Activated naive CD8-positive, alpha-beta T cell treated with anti-CD3 and anti-CD28 coated beads for 36 hours (primary cell): ENCODE measurements around the gene UPP2. TPM values are rescaled to one million over a fixed set of nuclear protein-coding genes. Genes with fewer than 3 reads are reported as not detected.

Source experiments
- DNase-seq: peaks from one replicate; pipeline ENCODE4 v3.0.0; 2021
- H3K27ac Mint-ChIP-seq: one replicate; pipeline ENCODE4 v1.8.0; 2022; ENCODE audit warnings: mild to moderate bottlenecking, moderate library complexity, mixed read lengths
- H3K27me3 Mint-ChIP-seq: one replicate; pipeline ENCODE4 v1.8.0; 2022; ENCODE audit warnings: mild to moderate bottlenecking, mixed read lengths
- H3K36me3 Mint-ChIP-seq: one replicate; pipeline ENCODE4 v1.8.0; 2021; ENCODE audit warnings: mild to moderate bottlenecking, mixed read lengths
- H3K4me1 Mint-ChIP-seq: one replicate; pipeline ENCODE4 v1.8.0; 2021; ENCODE audit warnings: mixed read lengths
- H3K4me3 Mint-ChIP-seq: one replicate; pipeline ENCODE4 v1.8.0; 2022; ENCODE audit warnings: mild to moderate bottlenecking, moderate library complexity, mixed read lengths
- H3K9me3 Mint-ChIP-seq: one replicate; pipeline ENCODE4 v1.8.0; 2022; ENCODE audit warnings: mixed read lengths
- total RNA-seq, 2 experiments: library from RNA; stranded (reverse); gene quantifications; one replicate each; pipeline ENCODE4 v1.2.3, GENCODE V29; 2021

The UPP2 gene
- total RNA-seq = not detected

- no peak within 1 kb of the TSS for H3K4me3 Mint-ChIP-seq
- H3K9me3 Mint-ChIP-seq = no peaks in the 10 kb centered on the region
Observed at GRCh38 chr2:158101384-158101926, at the start of gene UPP2. Gene UPP2, plus strand, starts transcription at chr2:158101876. Its CDS starts 188 bp downstream, at chr2:158102064.

GRCh38 chr2:158052761-158053160, 48.9 kb upstream of the UPP2 start:
- Mint-ChIP-seq H3K36me3 (no peaks in the 10 kb centered on the region), H3K4me1 (no peaks in the 10 kb centered on the region), H3K27me3 (no peaks in the 10 kb centered on the region), H3K27ac (no peak overlapping the region), H3K9me3 (no peaks in the 10 kb centered on the region), H3K4me3 (no peak overlapping the region)
- no peak for DNase-seq

More at GRCh38 chr2:158101384-158101926, at the start of gene UPP2:
- no peaks in the 10 kb centered on the region for H3K36me3 Mint-ChIP-seq
- H3K27ac Mint-ChIP-seq = no peak within 1 kb of the TSS
- no peaks in the 10 kb centered on the region for H3K27me3 Mint-ChIP-seq
- DNase-seq = no peak
- no peaks in the 10 kb centered on the region for H3K4me1 Mint-ChIP-seq

GRCh38 chr2:158056875-158057274, 44.8 kb upstream of the UPP2 start:
- Mint-ChIP-seq H3K36me3 (no peaks in the 10 kb centered on the region), H3K4me3 (no peak overlapping the region), H3K27me3 (no peaks in the 10 kb centered on the region), H3K4me1 (no peaks in the 10 kb centered on the region), H3K9me3 (no peaks in the 10 kb centered on the region), H3K27ac (no peak overlapping the region)
- no peak for DNase-seq

GRCh38 chr2:158060160-158060834, 41.4 kb upstream of the UPP2 start:
- H3K9me3 Mint-ChIP-seq = no peaks in the 10 kb centered on the region
- H3K27ac Mint-ChIP-seq = no peak overlapping the region
- no peak overlapping the region for H3K4me3 Mint-ChIP-seq
- H3K27me3 Mint-ChIP-seq = no peaks in the 10 kb centered on the region
- H3K4me1 Mint-ChIP-seq = no peaks in the 10 kb centered on the region
- H3K36me3 Mint-ChIP-seq = no peaks in the 10 kb centered on the region
- DNase-seq = no peak

- Mint-ChIP-seq H3K4me3 (no peak overlapping the region), H3K27ac (no peak overlapping the region), H3K27me3 (no peaks in the 10 kb centered on the region), H3K9me3 (no peaks in the 10 kb centered on the region), H3K4me1 (no peaks in the 10 kb centered on the region), H3K36me3 (no peaks in the 10 kb centered on the region)
- no peak for DNase-seq
Observed at GRCh38 chr2:158060835-158061435, 40.7 kb upstream of the UPP2 start.

- H3K27me3 Mint-ChIP-seq = no peaks in the 10 kb centered on the region
- no peaks in the 10 kb centered on the region for H3K36me3 Mint-ChIP-seq
- DNase-seq = no peak
- no peak overlapping the region for H3K27ac Mint-ChIP-seq
- no peak overlapping the region for H3K4me3 Mint-ChIP-seq
- no peaks in the 10 kb centered on the region for H3K4me1 Mint-ChIP-seq
- H3K9me3 Mint-ChIP-seq = no peaks in the 10 kb centered on the region
Observed at GRCh38 chr2:158061763-158062162, 39.9 kb upstream of the UPP2 start.

- Mint-ChIP-seq H3K4me3 (no peak overlapping the region), H3K9me3 (no peaks in the 10 kb centered on the region), H3K36me3 (no peaks in the 10 kb centered on the region), H3K4me1 (no peaks in the 10 kb centered on the region), H3K27ac (no peak overlapping the region), H3K27me3 (no peaks in the 10 kb centered on the region)
- DNase-seq = no peak
Observed at GRCh38 chr2:158066046-158066713, 35.5 kb upstream of the UPP2 start.

- Mint-ChIP-seq H3K27me3 (peaks cover 16% of the 10 kb centered on the region), H3K4me1 (no peaks in the 10 kb centered on the region), H3K27ac (no peak overlapping the region), H3K4me3 (no peak overlapping the region), H3K36me3 (no peaks in the 10 kb centered on the region), H3K9me3 (no peaks in the 10 kb centered on the region)
- no peak for DNase-seq
Observed at GRCh38 chr2:158071018-158071417, 30.7 kb upstream of the UPP2 start.

GRCh38 chr2:158072361-158072760, 29.3 kb upstream of the UPP2 start:
- Mint-ChIP-seq H3K27ac (no peak overlapping the region), H3K4me3 (no peak overlapping the region), H3K36me3 (no peaks in the 10 kb centered on the region), H3K9me3 (peaks cover 5% of the 10 kb centered on the region), H3K4me1 (no peaks in the 10 kb centered on the region), H3K27me3 (peaks cover 19% of the 10 kb centered on the region)
- DNase-seq = no peak

GRCh38 chr2:158079672-158080071, 22.0 kb upstream of the UPP2 start:
- H3K36me3 Mint-ChIP-seq = no peaks in the 10 kb centered on the region
- no peak for DNase-seq
- H3K27me3 Mint-ChIP-seq = peaks cover 4% of the 10 kb centered on the region
- no peak overlapping the region for H3K4me3 Mint-ChIP-seq
- no peak overlapping the region for H3K27ac Mint-ChIP-seq
- peaks cover 5% of the 10 kb centered on the region for H3K9me3 Mint-ChIP-seq
- no peaks in the 10 kb centered on the region for H3K4me1 Mint-ChIP-seq

GRCh38 chr2:158088093-158088492, 13.6 kb upstream of the UPP2 start:
- H3K4me3 Mint-ChIP-seq = no peak overlapping the region
- H3K9me3 Mint-ChIP-seq = peaks cover 12% of the 10 kb centered on the region
- DNase-seq = no peak
- H3K4me1 Mint-ChIP-seq = no peaks in the 10 kb centered on the region
- H3K27me3 Mint-ChIP-seq = peaks cover 15% of the 10 kb centered on the region
- no peak overlapping the region for H3K27ac Mint-ChIP-seq
- no peaks in the 10 kb centered on the region for H3K36me3 Mint-ChIP-seq

- no peak overlapping the region for H3K4me3 Mint-ChIP-seq
- no peak overlapping the region for H3K27ac Mint-ChIP-seq
- H3K9me3 Mint-ChIP-seq = peaks cover 12% of the 10 kb centered on the region
- no peaks in the 10 kb centered on the region for H3K4me1 Mint-ChIP-seq
- H3K36me3 Mint-ChIP-seq = no peaks in the 10 kb centered on the region
- peaks cover 15% of the 10 kb centered on the region for H3K27me3 Mint-ChIP-seq
- DNase-seq = no peak
Observed at GRCh38 chr2:158089322-158089721, 12.4 kb upstream of the UPP2 start.

GRCh38 chr2:158091647-158092046, 10.0 kb upstream of the UPP2 start:
- H3K27ac Mint-ChIP-seq = no peak overlapping the region
- H3K4me1 Mint-ChIP-seq = no peaks in the 10 kb centered on the region
- no peaks in the 10 kb centered on the region for H3K36me3 Mint-ChIP-seq

GRCh38 chr2:158094487-158095092, 7.1 kb upstream of the UPP2 start:
- Mint-ChIP-seq H3K4me3 (no peak overlapping the region), H3K9me3 (no peaks in the 10 kb centered on the region), H3K27ac (no peak overlapping the region), H3K36me3 (no peaks in the 10 kb centered on the region), H3K4me1 (no peaks in the 10 kb centered on the region), H3K27me3 (no peaks in the 10 kb centered on the region)
- no peak for DNase-seq

More at GRCh38 chr2:158091647-158092046, 10.0 kb upstream of the UPP2 start:
- peaks cover 15% of the 10 kb centered on the region for H3K27me3 Mint-ChIP-seq
- no peak for DNase-seq
- peaks cover 12% of the 10 kb centered on the region for H3K9me3 Mint-ChIP-seq
- no peak overlapping the region for H3K4me3 Mint-ChIP-seq

GRCh38 chr2:158095269-158095668, 6.4 kb upstream of the UPP2 start:
- Mint-ChIP-seq H3K4me3 (no peak overlapping the region), H3K27me3 (no peaks in the 10 kb centered on the region), H3K36me3 (no peaks in the 10 kb centered on the region), H3K4me1 (no peaks in the 10 kb centered on the region), H3K27ac (no peak overlapping the region), H3K9me3 (no peaks in the 10 kb centered on the region)
- DNase-seq = no peak
